ENCODE data around the gene HCFC1. TPM values are rescaled to one million over a fixed set of nuclear protein-coding genes. Genes with fewer than 3 reads are reported as not detected.

The HCFC1 gene
- total and polyA plus RNA-seq, 3 donors from 2014 or later = 32.3 to 115 (median 102) TPM

DNA sequence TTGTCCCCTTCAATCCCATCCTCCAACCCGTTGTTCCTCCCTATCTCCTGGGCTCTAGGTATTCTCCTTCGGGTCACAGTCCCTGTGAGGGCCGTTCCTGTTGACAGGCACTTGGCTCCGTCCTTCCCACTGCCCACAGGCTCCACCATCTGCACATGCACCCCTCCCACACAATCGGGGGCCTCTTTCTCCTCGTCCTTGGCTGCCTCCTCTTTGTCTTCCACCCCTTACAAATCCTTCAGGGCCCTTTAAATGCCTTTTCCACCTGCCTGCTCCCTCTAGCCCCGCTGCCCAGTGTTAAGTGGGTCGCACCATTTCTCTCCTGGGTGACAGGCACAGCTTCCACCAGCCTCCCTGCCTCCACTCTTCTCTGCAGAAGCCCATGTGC is 69.9 kb downstream of the HCFC1 start:
- intact Hi-C loops (cut with DNase I; ENCODE audit: low total_unique reads) = no loop called here
- TF ChIP-seq, protein P1, sequence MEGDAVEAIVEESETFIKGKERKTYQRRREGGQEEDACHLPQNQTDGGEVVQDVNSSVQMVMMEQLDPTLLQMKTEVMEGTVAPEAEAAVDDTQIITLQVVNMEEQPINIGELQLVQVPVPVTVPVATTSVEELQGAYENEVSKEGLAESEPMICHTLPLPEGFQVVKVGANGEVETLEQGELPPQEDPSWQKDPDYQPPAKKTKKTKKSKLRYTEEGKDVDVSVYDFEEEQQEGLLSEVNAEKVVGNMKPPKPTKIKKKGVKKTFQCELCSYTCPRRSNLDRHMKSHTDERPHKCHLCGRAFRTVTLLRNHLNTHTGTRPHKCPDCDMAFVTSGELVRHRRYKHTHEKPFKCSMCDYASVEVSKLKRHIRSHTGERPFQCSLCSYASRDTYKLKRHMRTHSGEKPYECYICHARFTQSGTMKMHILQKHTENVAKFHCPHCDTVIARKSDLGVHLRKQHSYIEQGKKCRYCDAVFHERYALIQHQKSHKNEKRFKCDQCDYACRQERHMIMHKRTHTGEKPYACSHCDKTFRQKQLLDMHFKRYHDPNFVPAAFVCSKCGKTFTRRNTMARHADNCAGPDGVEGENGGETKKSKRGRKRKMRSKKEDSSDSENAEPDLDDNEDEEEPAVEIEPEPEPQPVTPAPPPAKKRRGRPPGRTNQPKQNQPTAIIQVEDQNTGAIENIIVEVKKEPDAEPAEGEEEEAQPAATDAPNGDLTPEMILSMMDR (IDR thresholded peaks at IDR 0.05) = no peak
- TF ChIP-seq POLR2A (IDR thresholded peaks at IDR 0.05) = no peak
- H3K36me3 ChIP-seq (ENCODE audit: low read depth, missing control alignments) = no peaks in the 10 kb centered on the region
- no peak overlapping the region for H3K27ac ChIP-seq
- peaks cover 3% of the 10 kb centered on the region for H3K4me1 ChIP-seq
- 37 to 53% methylated on average over 8 of the region's 8 CpGs for WGBS, 2 donors
- H3K27me3 ChIP-seq = no peaks in the 10 kb centered on the region
- H3K9me3 ChIP-seq = no peaks in the 10 kb centered on the region
- no peak overlapping the region for H3K4me3 ChIP-seq
- no peak for DNase-seq

DNA sequence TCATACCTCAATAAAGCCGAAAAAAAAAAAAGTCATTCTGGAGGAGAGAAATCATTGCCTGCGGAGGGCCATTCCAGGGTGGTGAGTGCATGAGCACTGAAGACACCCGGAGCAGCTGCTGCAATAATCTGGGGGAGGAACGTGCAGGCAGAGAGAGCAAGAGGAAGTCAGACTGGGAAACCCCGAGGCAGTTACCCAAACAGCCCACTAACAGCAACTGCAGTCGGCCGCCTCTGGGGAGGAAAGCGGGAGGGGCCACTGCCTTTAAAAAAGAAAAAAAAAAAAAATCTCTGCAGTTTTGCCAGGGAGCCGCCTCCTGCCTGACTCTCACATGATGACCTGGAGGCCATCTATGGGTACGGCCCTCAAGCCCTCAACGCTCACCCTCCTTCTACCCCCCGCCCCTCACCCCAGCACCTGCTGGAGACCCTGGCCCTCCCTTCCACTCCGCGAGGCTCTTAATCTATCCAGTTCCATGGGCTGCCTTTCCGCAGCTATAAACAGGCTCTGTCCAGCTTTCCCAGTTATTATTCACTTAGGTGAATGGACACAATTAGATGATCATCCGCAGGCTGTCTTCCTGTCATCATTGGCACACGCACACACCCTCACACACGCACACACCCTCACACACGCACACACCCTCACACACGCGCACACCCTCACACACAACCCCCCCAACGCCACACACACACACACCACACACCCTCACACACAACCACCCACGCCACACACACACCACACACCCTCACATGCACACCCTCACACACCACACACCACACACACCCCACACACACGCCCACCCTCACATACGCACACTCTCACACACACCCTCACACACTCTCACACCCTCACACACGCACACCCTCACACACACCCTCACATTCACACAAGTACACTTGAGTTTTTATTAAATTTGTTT is 70.5 kb downstream of the HCFC1 start:
- no peak overlapping the region for H3K27ac ChIP-seq
- no peaks in the 10 kb centered on the region for H3K9me3 ChIP-seq
- 23 to 38% methylated on average over 10 to 26 of the region's 26 CpGs for WGBS, 2 donors

DNA sequence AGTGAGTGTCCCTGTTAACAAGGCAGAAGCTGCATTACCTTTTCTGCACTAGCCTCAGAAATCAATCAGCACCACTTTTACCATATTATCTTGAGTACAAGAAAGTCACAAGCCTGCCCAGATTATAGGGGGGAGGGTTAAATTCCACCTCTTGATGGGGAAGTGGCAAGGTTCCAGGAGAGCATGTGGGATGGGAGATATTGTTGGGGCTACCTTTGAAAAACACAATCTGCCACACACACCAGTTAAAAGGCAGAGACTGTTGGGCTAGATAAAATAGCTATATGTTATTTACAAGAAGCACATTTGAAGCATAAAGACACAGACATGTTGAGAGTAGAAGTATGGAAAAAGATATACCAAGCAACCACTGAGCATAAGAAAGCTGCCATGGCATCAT is 73.7 kb downstream of the HCFC1 start:
- no peaks in the 10 kb centered on the region for H3K9me3 ChIP-seq
- TF ChIP-seq POLR2A (IDR thresholded peaks at IDR 0.05) = no peak
- TF ChIP-seq, protein P1 (IDR thresholded peaks at IDR 0.05) = no peak
- H3K4me1 ChIP-seq = peaks cover 3% of the 10 kb centered on the region
- H3K27ac ChIP-seq = no peak overlapping the region
- intact Hi-C loops (cut with DNase I; ENCODE audit: low total_unique reads) = no loop called here
- no peak overlapping the region for H3K4me3 ChIP-seq
- no peak for DNase-seq
- no peaks in the 10 kb centered on the region for H3K36me3 ChIP-seq (ENCODE audit: low read depth, missing control alignments)
- no peaks in the 10 kb centered on the region for H3K27me3 ChIP-seq

More for the DNA sequence above, 70.5 kb downstream of the HCFC1 start:
- no peak for TF ChIP-seq POLR2A (IDR thresholded peaks at IDR 0.05)
- TF ChIP-seq, protein P1 (IDR thresholded peaks at IDR 0.05) = no peak
- intact Hi-C loops (cut with DNase I; ENCODE audit: low total_unique reads) = no loop called here
- peak; percentile 44 for DNase-seq
- peaks cover 3% of the 10 kb centered on the region for H3K4me1 ChIP-seq
- H3K36me3 ChIP-seq (ENCODE audit: low read depth, missing control alignments) = no peaks in the 10 kb centered on the region
- H3K27me3 ChIP-seq = no peaks in the 10 kb centered on the region
- no peak overlapping the region for H3K4me3 ChIP-seq

MicroRNAs encoded within 50 kb of the gene (microRNA counts, 767-probe panel; counts per million panel counts)
- microRNA hsa-miR-718 = 0 to 152 counts per million in 2 donors

Small RNA genes lying within 50 kb of the gene (microRNA-seq; reads per million reads assigned to microRNA genes)
- gene MIR3202-1 (ENCODE audit: borderline number of aligned reads in 2 of 2, borderline replicate concordance in 1 of 2) (0 reads per million in 2 donors), gene MIR3202-2 (ENCODE audit: borderline number of aligned reads in 2 of 2, borderline replicate concordance in 1 of 2) (0 reads per million in 2 donors), gene MIR718 (ENCODE audit: borderline number of aligned reads in 2 of 2, borderline replicate concordance in 1 of 2) (0 reads per million in 2 donors)

Small RNA genes lying within 50 kb of the gene (small RNA-seq; reads per million reads assigned to genes)
- 0 to 0.09 reads per million in 2 donors for gene MIR3202-1

Other genes with a start within 250 kb of the HCFC1 start
- 100 to 1,000 TPM; 149 to 153 TPM for gene BCAP31, start 247.4 kb downstream of the HCFC1 start, total RNA-seq
- gene BCAP31, start 247.4 kb downstream of the HCFC1 start, polyA plus RNA-seq (ENCODE audit: insufficient read depth, low read depth, low replicate concordance) = 222 TPM
- gene ABCD1, start 247.0 kb downstream of the HCFC1 start, total RNA-seq = 100 to 1,000 TPM in 1 of 2 donors, 10 to 100 TPM in 1; 84.4 to 112 TPM
- 34.3 TPM for gene ABCD1, start 247.0 kb downstream of the HCFC1 start, polyA plus RNA-seq (ENCODE audit: insufficient read depth, low read depth, low replicate concordance)
- 10 to 100 TPM; 49.3 to 57.9 TPM for gene PLXNB3, start 207.6 kb downstream of the HCFC1 start, total RNA-seq
- gene PLXNB3, start 207.6 kb downstream of the HCFC1 start, polyA plus RNA-seq (ENCODE audit: insufficient read depth, low read depth, low replicate concordance) = 28.0 TPM
- gene SRPK3, start 190.8 kb downstream of the HCFC1 start, total RNA-seq = 1 to 10 TPM in 1 of 2 donors, under 1 TPM in 1; 0.62 to 2.2 TPM
- gene SRPK3, start 190.8 kb downstream of the HCFC1 start, polyA plus RNA-seq (ENCODE audit: insufficient read depth, low read depth, low replicate concordance) = 1.3 TPM
- gene IDH3G, start 177.4 kb downstream of the HCFC1 start, total RNA-seq = 10 to 100 TPM; 74.9 to 83.1 TPM
- 52.4 TPM for gene IDH3G, start 177.4 kb downstream of the HCFC1 start, polyA plus RNA-seq (ENCODE audit: insufficient read depth, low read depth, low replicate concordance)
- gene SSR4, start 177.2 kb downstream of the HCFC1 start, total RNA-seq = 100 to 1,000 TPM; 246 to 294 TPM
- 275 TPM for gene SSR4, start 177.2 kb downstream of the HCFC1 start, polyA plus RNA-seq (ENCODE audit: insufficient read depth, low read depth, low replicate concordance)
- 10 to 100 TPM; 13.5 to 17.2 TPM for gene PDZD4, start 141.3 kb downstream of the HCFC1 start, total RNA-seq
- 11.2 TPM for gene PDZD4, start 141.3 kb downstream of the HCFC1 start, polyA plus RNA-seq (ENCODE audit: insufficient read depth, low read depth, low replicate concordance)
- 1 to 10 TPM; 1.7 to 4.5 TPM for gene L1CAM, start 85.6 kb downstream of the HCFC1 start, total RNA-seq
- 2.5 TPM for gene L1CAM, start 85.6 kb downstream of the HCFC1 start, polyA plus RNA-seq (ENCODE audit: insufficient read depth, low read depth, low replicate concordance)
- 1 to 10 TPM in 1 of 2 donors, under 1 TPM in 1; 0.74 to 1.1 TPM for gene AVPR2, start 67.1 kb downstream of the HCFC1 start, total RNA-seq
- 1.3 TPM for gene AVPR2, start 67.1 kb downstream of the HCFC1 start, polyA plus RNA-seq (ENCODE audit: insufficient read depth, low read depth, low replicate concordance)
- gene ARHGAP4, start 45.6 kb downstream of the HCFC1 start, total RNA-seq = 10 to 100 TPM; 34.6 to 41.3 TPM
- gene ARHGAP4, start 45.6 kb downstream of the HCFC1 start, polyA plus RNA-seq (ENCODE audit: insufficient read depth, low read depth, low replicate concordance) = 25.6 TPM
- gene NAA10, start 36.8 kb downstream of the HCFC1 start, total RNA-seq = 10 to 100 TPM; 46.7 to 52.8 TPM
- gene NAA10, start 36.8 kb downstream of the HCFC1 start, polyA plus RNA-seq (ENCODE audit: insufficient read depth, low read depth, low replicate concordance) = 33.9 TPM
- gene RENBP, start 27.2 kb downstream of the HCFC1 start, total RNA-seq = 1 to 10 TPM; 2.8 to 3.4 TPM
- 4.8 TPM for gene RENBP, start 27.2 kb downstream of the HCFC1 start, polyA plus RNA-seq (ENCODE audit: insufficient read depth, low read depth, low replicate concordance)
- 10 to 100 TPM; 13.1 to 15.7 TPM for gene TMEM187, start 936 bp upstream of the HCFC1 start, total RNA-seq
- gene TMEM187, start 936 bp upstream of the HCFC1 start, polyA plus RNA-seq (ENCODE audit: insufficient read depth, low read depth, low replicate concordance) = 6.1 TPM
- 10 to 100 TPM; 77.6 to 90.8 TPM for gene IRAK1, start 48.1 kb upstream of the HCFC1 start, total RNA-seq
- gene IRAK1, start 48.1 kb upstream of the HCFC1 start, polyA plus RNA-seq (ENCODE audit: insufficient read depth, low read depth, low replicate concordance) = 48.6 TPM
- 10 to 100 TPM; 85.4 to 86.4 TPM for gene MECP2, start 125.9 kb upstream of the HCFC1 start, total RNA-seq
- 25.0 TPM for gene MECP2, start 125.9 kb upstream of the HCFC1 start, polyA plus RNA-seq (ENCODE audit: insufficient read depth, low read depth, low replicate concordance)
- gene OPN1LW, start 172.4 kb upstream of the HCFC1 start, total RNA-seq = under 1 TPM in 1 of 2 donors, not detected in 1; 0.31 TPM
- not detected for gene OPN1LW, start 172.4 kb upstream of the HCFC1 start, polyA plus RNA-seq (ENCODE audit: insufficient read depth, low read depth, low replicate concordance)
- gene OPN1MW, start 210.8 kb upstream of the HCFC1 start, total RNA-seq = not detected
- gene OPN1MW, start 210.8 kb upstream of the HCFC1 start, polyA plus RNA-seq (ENCODE audit: insufficient read depth, low read depth, low replicate concordance) = not detected
- not detected for gene OPN1MW2, start 247.9 kb upstream of the HCFC1 start, total RNA-seq
- not detected for gene OPN1MW2, start 247.9 kb upstream of the HCFC1 start, polyA plus RNA-seq (ENCODE audit: insufficient read depth, low read depth, low replicate concordance)

Measured in testis (tissue), 3 donors.